HG03097 (cell line): ENCODE results near the gene DHX38.

Experiments used
- ATAC-seq: cut with Tn5 transposase; IDR thresholded peaks from one replicate; pipeline ENCODE4 v1.9.1; 2021; ENCODE audit not compliant: unreplicated experiment, low FRiP score

DHX38 gene

DNA sequence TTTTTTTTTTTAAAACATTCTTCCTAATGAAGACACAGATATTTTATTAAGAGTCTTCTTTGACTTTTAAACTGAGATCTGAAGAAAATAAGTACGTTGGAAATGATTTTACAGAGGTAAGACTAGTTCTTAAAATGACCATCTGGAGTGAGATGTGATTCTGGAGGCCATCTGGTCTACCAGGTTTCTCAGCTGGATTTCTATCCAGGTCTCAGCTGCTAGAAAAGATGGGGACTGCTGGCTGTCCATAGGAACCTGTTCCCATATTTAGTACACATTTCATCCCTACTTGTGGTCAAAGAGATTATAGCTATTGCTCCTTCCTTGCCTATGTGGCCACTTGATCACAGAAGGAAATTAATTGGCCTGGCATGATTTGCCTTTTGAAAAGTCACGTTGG, 66.2 kb downstream of the DHX38 start:
- no peak for ATAC-seq

- no peak for ATAC-seq
Measured at GRCh38 chr16:72162105-72162692, 68.6 kb downstream of the DHX38 start.
